ENCODE results near the gene MAGI1. TPM values are rescaled to one million over a fixed set of nuclear protein-coding genes. Genes with fewer than 3 reads are reported as not detected.

Gene MAGI1
- total RNA-seq, 3 donors from 2014 or later = 22.1 to 94.4 (median 70.5) TPM

GRCh38 chr3:65419233-65419632 lies 619.5 kb downstream of the MAGI1 start:
- no peaks in the 10 kb centered on the region for H3K9me3 ChIP-seq
- H3K4me1 ChIP-seq = no peaks in the 10 kb centered on the region
- intact Hi-C loops (cut with DNase I; ENCODE audit: low total_unique reads) = no loop called here
- DNase-seq (ENCODE audit: low spot score in 2 of 2) = no peak
- no peak overlapping the region for H3K4me3 ChIP-seq
- H3K27ac ChIP-seq = no peak overlapping the region
- TF ChIP-seq POLR2AphosphoS5 (IDR thresholded peaks at IDR 0.05) (no peak), POLR2A (IDR thresholded peaks at IDR 0.05) (no peak)
- TF ChIP-seq, protein P1, sequence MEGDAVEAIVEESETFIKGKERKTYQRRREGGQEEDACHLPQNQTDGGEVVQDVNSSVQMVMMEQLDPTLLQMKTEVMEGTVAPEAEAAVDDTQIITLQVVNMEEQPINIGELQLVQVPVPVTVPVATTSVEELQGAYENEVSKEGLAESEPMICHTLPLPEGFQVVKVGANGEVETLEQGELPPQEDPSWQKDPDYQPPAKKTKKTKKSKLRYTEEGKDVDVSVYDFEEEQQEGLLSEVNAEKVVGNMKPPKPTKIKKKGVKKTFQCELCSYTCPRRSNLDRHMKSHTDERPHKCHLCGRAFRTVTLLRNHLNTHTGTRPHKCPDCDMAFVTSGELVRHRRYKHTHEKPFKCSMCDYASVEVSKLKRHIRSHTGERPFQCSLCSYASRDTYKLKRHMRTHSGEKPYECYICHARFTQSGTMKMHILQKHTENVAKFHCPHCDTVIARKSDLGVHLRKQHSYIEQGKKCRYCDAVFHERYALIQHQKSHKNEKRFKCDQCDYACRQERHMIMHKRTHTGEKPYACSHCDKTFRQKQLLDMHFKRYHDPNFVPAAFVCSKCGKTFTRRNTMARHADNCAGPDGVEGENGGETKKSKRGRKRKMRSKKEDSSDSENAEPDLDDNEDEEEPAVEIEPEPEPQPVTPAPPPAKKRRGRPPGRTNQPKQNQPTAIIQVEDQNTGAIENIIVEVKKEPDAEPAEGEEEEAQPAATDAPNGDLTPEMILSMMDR (IDR thresholded peaks at IDR 0.05) = no peak
- no peaks in the 10 kb centered on the region for H3K27me3 ChIP-seq
- no peaks in the 10 kb centered on the region for H3K36me3 ChIP-seq

GRCh38 chr3:65413891-65414290 lies 624.8 kb downstream of the MAGI1 start:
- intact Hi-C loops (cut with DNase I; ENCODE audit: low total_unique reads) = no loop called here
- Histone ChIP-seq H3K4me3 (no peak overlapping the region), H3K27ac (no peak overlapping the region), H3K27me3 (no peaks in the 10 kb centered on the region), H3K36me3 (no peaks in the 10 kb centered on the region), H3K4me1 (no peaks in the 10 kb centered on the region), H3K9me3 (no peaks in the 10 kb centered on the region)
- no peak for DNase-seq (ENCODE audit: low spot score in 2 of 2)
- TF ChIP-seq POLR2AphosphoS5 (IDR thresholded peaks at IDR 0.05) (no peak), POLR2A (IDR thresholded peaks at IDR 0.05) (no peak)
- TF ChIP-seq, protein P1 (IDR thresholded peaks at IDR 0.05) = no peak

DNA sequence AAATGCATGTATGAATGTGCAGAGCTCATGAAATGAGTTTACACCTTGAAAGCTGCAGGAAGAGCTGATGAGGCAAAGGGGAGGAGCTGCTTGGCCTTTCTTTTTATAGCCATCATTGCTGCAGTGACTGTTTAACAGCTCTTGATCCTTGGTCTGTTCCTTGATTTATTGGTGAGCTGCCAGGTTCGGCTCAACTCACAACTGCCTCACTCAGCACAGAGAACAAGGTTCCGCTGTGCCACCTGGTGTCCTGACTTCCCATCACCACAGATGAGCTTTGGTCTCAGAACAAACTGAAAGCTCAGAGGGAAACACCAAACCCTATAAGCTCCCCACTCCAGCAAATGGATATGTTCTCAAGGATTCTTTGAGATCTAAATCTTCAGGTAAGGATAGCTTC lies 626.1 kb downstream of the MAGI1 start:
- Histone ChIP-seq H3K9me3 (no peaks in the 10 kb centered on the region), H3K27ac (no peak overlapping the region), H3K36me3 (no peaks in the 10 kb centered on the region), H3K27me3 (no peaks in the 10 kb centered on the region), H3K4me1 (no peaks in the 10 kb centered on the region), H3K4me3 (no peak overlapping the region)
- no peak for TF ChIP-seq POLR2AphosphoS5 (IDR thresholded peaks at IDR 0.05)
- no peak for TF ChIP-seq POLR2A (IDR thresholded peaks at IDR 0.05)
- TF ChIP-seq, protein P1 (IDR thresholded peaks at IDR 0.05) = no peak
- DNase-seq (ENCODE audit: low spot score in 2 of 2) = no peak
- intact Hi-C loops (cut with DNase I; ENCODE audit: low total_unique reads) = no loop called here

- H3K36me3 ChIP-seq = no peaks in the 10 kb centered on the region
- H3K4me3 ChIP-seq = no peak overlapping the region
- no peaks in the 10 kb centered on the region for H3K9me3 ChIP-seq
- H3K4me1 ChIP-seq = no peaks in the 10 kb centered on the region
- H3K27me3 ChIP-seq = no peaks in the 10 kb centered on the region
- DNase-seq (ENCODE audit: low spot score in 2 of 2) = no peak
- no peak overlapping the region for H3K27ac ChIP-seq
- TF ChIP-seq, protein P1 (IDR thresholded peaks at IDR 0.05) = no peak
- TF ChIP-seq POLR2A (IDR thresholded peaks at IDR 0.05) = no peak
- no peak for TF ChIP-seq POLR2AphosphoS5 (IDR thresholded peaks at IDR 0.05)
- intact Hi-C loops (cut with DNase I; ENCODE audit: low total_unique reads) = no loop called here
These were observed 627.4 kb downstream of the MAGI1 start for GRCh38 chr3:65411367-65411766.

DNA sequence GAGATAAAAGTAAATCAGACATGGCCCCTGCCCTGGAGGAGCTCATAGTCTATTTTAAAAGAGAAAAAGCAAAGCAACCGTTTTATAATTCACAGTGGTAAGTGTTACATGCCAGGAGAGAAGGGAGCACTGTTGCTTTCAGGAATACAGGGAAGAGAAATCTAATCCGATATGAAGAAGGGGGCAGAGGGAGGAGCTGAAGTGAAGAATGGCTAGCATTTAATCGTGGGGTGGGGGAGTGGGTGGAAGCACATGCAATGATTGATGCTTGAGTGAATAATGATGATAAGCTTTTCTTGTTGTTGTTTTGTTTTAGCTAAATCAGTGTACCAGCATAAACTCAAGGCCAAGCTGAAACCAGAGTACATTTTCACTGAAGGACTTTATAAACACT lies 629.5 kb downstream of the MAGI1 start:
- H3K9me3 ChIP-seq = no peaks in the 10 kb centered on the region
- TF ChIP-seq, protein P1 (IDR thresholded peaks at IDR 0.05) = no peak
- TF ChIP-seq POLR2A (IDR thresholded peaks at IDR 0.05) = no peak
- no peak for TF ChIP-seq POLR2AphosphoS5 (IDR thresholded peaks at IDR 0.05)
- no peaks in the 10 kb centered on the region for H3K4me1 ChIP-seq
- no peak for DNase-seq (ENCODE audit: low spot score in 2 of 2)
- peak overlapping the region in 1 of 2 donors; percentile 40 for H3K27ac ChIP-seq
- H3K36me3 ChIP-seq = no peaks in the 10 kb centered on the region
- H3K27me3 ChIP-seq = no peaks in the 10 kb centered on the region
- intact Hi-C loops (cut with DNase I; ENCODE audit: low total_unique reads) = no loop called here
- no peak overlapping the region for H3K4me3 ChIP-seq

All from breast epithelium (tissue), 4 donors.